Measurements from ENCODE around the gene RHOJ. TPM values are rescaled to one million over a fixed set of nuclear protein-coding genes. Genes with fewer than 3 reads are reported as not detected.
A peak's percentile ranks its signal among the peaks of the same experiment; 100 is the strongest.
"Not testable (repeated sequence)": the region's sequence is repeated elsewhere in the genome, so short reads cannot be mapped to it uniquely, and the experiment has no call there.

RHOJ gene
- total RNA-seq, 1 donor from 2014 or later, result 21.6 TPM

- no peak for DNase-seq
Measured at GRCh38 chr14:63269561-63270225, 65.5 kb downstream of the RHOJ start.

GRCh38 chr14:63273129-63273528 lies 68.9 kb downstream of the RHOJ start:
- peak; percentile 23 for DNase-seq

DNA sequence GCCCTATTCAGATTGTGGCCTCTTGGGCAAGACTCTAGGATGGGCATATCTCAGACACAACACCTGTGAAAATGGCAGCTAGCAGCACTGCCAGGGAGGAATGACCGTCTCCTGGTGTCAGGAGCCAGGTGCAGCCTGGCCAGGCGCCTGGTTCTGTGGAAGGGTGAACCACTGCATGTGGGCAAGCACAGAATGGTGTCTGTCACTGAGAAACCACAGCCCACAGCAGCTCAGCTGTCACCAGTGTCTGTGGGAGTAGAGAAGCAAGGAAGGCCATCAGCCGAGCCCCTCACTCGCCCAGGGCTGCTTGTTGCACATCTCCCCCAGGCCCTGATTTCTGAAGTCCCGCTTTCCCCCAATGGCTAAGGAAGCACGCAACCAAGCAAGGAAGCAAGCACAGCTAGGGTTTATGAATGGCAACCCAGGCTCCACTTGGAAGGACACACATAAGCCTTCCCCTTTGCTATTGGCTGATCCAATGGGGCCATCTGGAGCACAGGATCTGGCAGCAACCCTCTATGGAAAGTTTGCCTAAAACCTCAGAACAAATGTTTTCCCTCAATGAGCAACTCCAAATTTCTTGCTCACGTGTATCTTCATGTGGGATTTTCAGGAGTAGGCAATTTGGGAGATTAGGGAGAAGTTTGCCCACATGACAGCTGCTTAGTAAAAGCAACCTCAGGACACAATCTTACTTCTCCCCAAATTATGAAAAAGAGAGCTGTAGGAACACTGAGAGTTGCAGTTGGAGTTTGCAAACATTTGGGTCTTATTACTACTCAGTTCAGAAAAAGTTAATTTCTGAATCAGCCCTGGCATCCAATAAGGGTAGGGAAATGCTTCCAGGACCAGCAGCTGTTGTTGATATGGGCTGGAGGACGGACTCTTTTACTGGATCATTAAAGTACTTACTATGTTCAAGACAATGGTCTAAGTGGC lies 69.7 kb downstream of the RHOJ start:
- DNase-seq, result peak; percentile 95

- no peak for DNase-seq
Measured at GRCh38 chr14:63275611-63276010, 71.4 kb downstream of the RHOJ start.

- no peak for DNase-seq
Measured at GRCh38 chr14:63276016-63276415, 71.8 kb downstream of the RHOJ start.

DNA sequence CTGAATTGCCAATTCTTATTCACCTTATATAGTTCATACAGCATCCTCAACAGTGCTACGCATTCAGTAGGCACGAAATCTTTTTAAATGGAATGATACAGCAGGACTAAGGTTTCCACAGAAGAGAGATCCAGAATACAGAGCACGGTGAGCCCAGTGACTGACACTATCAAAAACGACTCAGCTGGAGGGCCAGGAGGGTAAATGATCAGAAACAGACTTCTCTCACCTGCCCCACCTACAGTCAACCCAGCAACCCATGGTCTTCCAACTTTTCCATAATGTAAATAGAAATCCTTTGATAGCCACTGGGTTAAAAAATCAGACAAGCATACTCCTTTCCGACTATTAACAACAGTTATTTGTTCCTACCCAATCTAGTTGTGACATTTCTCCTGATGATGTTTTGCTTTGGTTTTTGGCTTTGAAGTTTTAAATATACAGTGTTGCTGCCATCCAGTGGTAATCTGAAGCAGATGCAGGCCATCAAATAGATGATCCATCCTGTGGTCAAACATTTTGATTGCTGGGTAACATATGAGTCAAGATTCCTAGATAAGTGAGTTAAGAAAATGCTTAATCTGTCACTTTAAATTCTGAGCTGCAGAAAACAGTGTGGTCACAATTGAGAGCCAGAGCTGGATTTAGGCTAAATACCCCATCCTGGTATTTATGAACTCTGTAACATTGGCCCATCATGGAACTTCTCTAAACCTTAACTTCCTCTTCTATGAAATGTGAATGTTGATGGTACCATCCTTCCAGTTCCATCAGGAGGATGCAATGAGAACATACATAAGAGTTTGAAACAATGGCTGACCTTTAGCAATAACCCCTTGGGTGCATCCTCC lies 72.5 kb downstream of the RHOJ start:
- DNase-seq, result peak; percentile 79

DNA sequence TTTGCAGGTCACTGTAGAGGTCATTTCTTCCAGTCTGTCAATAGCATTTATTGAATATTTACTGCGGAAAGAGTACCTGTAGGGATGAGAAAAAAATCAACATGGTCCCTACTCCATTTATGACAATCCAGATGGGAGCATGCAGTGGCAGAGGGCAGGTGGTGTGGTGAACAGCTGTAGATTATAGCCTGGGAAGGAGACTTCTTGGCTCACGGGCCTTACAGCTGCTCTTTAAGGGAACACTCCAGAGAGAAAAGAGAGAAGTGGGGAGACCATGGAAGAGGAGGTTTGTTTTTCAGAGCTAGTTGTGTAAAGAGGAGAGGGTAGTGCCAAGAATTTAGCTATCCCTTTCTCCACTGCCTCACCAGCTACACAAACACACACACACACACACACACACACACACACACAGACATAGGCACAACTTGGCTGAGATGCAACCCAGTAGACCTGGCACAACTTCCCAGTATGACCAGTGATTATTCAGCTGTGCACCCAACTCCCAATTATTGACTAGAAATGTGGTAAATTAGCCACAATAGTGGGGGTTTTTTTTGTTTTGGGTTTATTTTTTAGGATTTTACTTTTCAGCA lies 73.4 kb downstream of the RHOJ start:
- DNase-seq, result no peak

- not testable (repeated sequence) for DNase-seq
Measured at GRCh38 chr14:63279933-63280332, 75.7 kb downstream of the RHOJ start.

DNA sequence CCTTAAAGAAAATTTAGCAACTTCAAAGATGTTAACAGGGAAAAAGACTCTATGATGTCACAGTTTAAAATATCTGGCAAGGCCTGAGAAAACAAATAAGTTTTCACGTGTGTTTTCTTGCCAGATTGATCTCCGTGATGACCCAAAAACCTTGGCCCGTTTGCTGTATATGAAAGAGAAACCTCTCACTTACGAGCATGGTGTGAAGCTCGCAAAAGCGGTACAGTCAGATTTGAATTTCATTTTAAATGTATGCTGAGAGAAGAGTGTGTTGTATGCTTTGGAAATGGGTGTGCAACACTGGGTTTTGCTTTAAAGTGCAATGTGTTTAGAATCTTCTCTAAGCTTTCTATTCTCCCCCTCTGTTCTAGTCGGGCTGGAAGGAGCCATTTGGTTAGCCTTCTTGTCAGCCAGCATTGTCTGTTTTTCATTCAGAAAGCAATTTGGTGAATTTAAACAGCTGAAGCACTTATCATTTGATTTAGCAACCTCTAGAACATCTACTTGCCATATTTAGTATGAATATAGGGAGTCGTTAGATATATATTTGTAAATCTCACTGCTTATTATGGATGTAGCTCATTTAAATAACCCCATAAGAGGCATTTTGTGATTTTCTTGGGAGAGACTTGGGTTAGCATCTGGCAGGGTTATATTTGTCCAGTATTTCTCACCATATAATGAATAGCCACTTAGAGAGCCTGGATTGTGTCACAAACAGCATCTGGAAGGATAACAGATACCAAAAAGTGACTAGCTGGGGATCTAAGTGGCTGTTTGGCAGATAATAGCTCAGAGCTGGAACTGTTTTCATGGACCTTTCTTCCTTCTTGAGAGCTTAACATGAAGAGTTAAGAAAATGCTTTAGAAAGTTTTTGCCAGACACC lies 79.0 kb downstream of the RHOJ start:
- DNase-seq, result no peak

DNA sequence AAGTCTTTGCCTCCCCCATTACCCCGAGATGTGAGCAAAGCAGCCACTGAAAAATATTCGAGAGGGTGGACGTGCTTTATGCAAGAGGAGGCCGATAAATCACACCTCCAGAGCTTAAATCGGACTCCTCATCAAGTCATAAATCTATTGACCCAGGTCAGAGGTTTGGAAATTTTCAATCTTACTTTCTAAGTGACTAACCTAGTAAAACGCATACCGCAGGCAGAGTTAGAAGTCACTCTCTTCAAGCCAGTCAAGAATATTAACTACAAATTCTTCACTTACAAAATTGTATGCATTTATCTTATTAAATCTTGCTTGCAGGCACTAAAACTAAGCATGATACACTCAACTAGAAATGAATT lies 79.6 kb downstream of the RHOJ start:
- no peak for DNase-seq

- DNase-seq, result no peak
Measured at GRCh38 chr14:63286071-63286470, 81.8 kb downstream of the RHOJ start.

DNA sequence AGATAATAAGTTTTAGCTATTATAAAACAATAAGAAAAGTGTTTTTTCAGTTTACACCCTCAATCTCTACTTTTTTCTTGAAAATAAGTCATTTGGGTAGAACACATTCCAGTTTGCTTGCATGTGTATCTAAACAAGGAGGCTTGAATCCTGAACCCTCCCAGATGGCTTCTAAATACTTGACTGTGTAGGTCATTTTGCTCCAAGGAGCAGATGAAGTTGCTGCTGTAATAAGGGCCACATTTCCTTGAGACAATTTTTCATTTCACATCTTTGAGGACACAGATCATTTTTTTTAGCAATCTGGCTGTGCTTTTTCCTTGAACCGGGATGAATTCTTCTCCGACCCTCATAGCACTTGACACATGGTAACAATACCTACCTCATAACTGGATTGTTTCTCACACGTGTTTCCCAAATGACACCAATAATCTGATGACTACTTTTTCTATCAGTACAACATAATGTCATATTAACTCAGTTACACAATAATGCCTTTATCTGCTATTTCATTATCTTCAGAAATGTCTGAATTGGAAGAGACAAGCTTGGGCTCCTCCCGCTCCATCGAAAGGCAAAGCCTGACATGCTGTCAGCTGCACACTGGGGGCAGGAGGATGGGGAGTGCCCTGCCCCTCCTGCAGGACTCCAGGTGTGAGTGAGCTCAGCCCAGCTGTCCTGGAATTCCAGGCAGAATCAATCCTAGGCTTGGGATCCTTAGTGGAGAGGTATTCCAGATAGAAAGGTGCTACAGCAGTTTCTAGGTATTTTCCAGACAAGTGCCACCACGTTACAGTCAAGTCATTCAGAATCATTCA lies 83.6 kb downstream of the RHOJ start:
- peak; percentile 94 for DNase-seq

GRCh38 chr14:63288853-63289252 lies 84.6 kb downstream of the RHOJ start:
- DNase-seq, result no peak

- DNase-seq, result no peak
Measured at GRCh38 chr14:63290741-63291430, 86.6 kb downstream of the RHOJ start.

DNA sequence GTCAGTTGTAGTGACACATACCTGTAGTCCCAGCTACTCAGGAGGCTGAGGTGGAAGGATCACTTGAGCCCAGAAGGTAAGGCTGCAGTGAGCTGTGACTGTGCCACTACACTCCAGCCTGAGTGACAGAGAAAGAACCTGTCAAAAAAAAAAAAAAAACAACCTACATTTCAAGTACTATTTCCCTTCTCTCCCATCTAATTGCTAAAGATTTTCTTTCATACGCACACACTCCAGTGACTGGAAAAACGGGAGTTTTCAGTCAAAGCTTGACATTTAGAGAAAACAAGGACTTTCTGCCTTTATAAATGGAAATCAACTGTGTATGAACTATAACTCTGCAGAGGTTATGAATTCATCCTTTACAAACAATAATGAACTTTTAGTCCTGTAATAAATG lies 88.6 kb downstream of the RHOJ start:
- no peak for DNase-seq

GRCh38 chr14:63295231-63295685 lies 91.0 kb downstream of the RHOJ start:
- DNase-seq, result no peak

- peak; percentile 84 for DNase-seq
Measured at GRCh38 chr14:63296060-63296563, 91.9 kb downstream of the RHOJ start.

GRCh38 chr14:63297372-63298063 lies 93.3 kb downstream of the RHOJ start:
- peak; percentile 28 for DNase-seq
